Psoas muscle (tissue), 8 donors: ENCODE data around the gene PUM1. TPM values are rescaled to one million over a fixed set of nuclear protein-coding genes. Genes with fewer than 3 reads are reported as not detected.

Experiments
- ATAC-seq, 4 donors: fragments of 200-7000 bp; cut with Tn5 transposase; one replicate each; pipeline ENCODE4 v1.9.1; 2020; ENCODE audit warnings: moderate library complexity in 3 of 4, mild to moderate bottlenecking in 2 of 4
- DNase-seq, 2 donors: peaks; one replicate each; pipeline ENCODE4 v3.0.0-alpha.2; 2020
- H3K27ac ChIP-seq: fragments of 200-600 bp; one replicate; pipeline ENCODE4 v1.8.0; 2022
- H3K27me3 ChIP-seq, 3 donors: fragments of 200-600 bp in 1 of 3; one replicate each; pipeline versions ENCODE4 v1.6.1 to v1.8.0; 2013 to 2022; ENCODE audit warnings: low read length in 2 of 3, mild to moderate bottlenecking in 2 of 3, moderate library complexity in 1 of 3; ENCODE audit not compliant: insufficient read depth in 3 of 3
- H3K36me3 ChIP-seq, 2 donors: fragments of 200-600 bp in 1 of 2; one replicate each; pipeline versions ENCODE4 v1.6.1 to v1.8.0; 2013 to 2022; ENCODE audit warnings: low read depth in 1 of 2, mild to moderate bottlenecking in 1 of 2, moderate library complexity in 1 of 2; ENCODE audit not compliant: insufficient read depth in 1 of 2
- H3K4me1 ChIP-seq: fragments of 200-600 bp; one replicate; pipeline ENCODE4 v1.8.0; 2022
- H3K4me3 ChIP-seq: fragments of 200-600 bp; one replicate; pipeline ENCODE4 v1.8.0; 2022; ENCODE audit warnings: mild to moderate bottlenecking
- H3K9me3 ChIP-seq: fragments of 200-600 bp; one replicate; pipeline ENCODE4 v1.8.0; 2022
- CTCF ChIP-seq: fragments of 200-600 bp; IDR thresholded peaks from one replicate; pipeline ENCODE4 v1.8.0; 2022; ENCODE audit warnings: antibody characterized with exemption
- WGBS, 3 donors: extraction: QIAGEN DNeasy Blood & Tissue Kit; methylation state at CpG; one replicate each; pipeline versions ENCODE4 v1.1.6 to v1.1.7; 2013; 5-methylcytosine and 5-hydroxymethylcytosine counted together
- intact Hi-C, 2 donors: fragments of 100-400 bp; cut with DNase I; formaldehyde crosslinking; loops; one replicate each; pipeline versions ENCODE4 v1.11.0 to v1.14.2; 2022
- polyA plus RNA-seq, 3 donors: library from polyadenylated mRNA; stranded (reverse); fragments of 200-250 nt; gene quantifications; one replicate each; pipeline ENCODE4 v1.2.3, GENCODE V29; 2013
- total RNA-seq, 4 donors: library from RNA; stranded (reverse); fragmentation: NEBNext Ultra II Directional in 2 of 4; extraction: Animal tissue kit (Norgen Biotek cat#: 25700) in 2 of 4; gene quantifications; one replicate each; pipeline versions ENCODE4 v1.2.1 to v1.2.4, GENCODE V29; 2021 to 2023
- donor health status: healthy with polysubstance abuse.
- donor health status: DM: no; HTN: no; CAD: no; lungs with moderate emphysema.
- donor health status: Bipolar disorder and iron deficiency.
- donor health status: healthy.
- donor health status: DM: yes; HTN: yes; CAD: no.
- donor health status: DM: no; HTN: no; CAD: no.
- donor health status: DM: no; HTN: no; CAD: no.
- donor health status: DM: yes; HTN: yes; CAD: no.

The PUM1 gene
- total and polyA plus RNA-seq, 7 donors: 16.8 to 93.4 (median 80.0) TPM

- no peaks in the 10 kb centered on the region for H3K27me3 ChIP-seq
- no peak for TF ChIP-seq CTCF
- 82 to 93% (median 88%) methylated on average over 3 of the region's 3 CpGs for WGBS, 3 donors
- intact Hi-C loops: no loop called here
- H3K36me3 ChIP-seq: peaks cover 0 to 16% of the 10 kb centered on the region in 2 donors
- no peaks in the 10 kb centered on the region for H3K9me3 ChIP-seq
- peaks cover 4% of the 10 kb centered on the region for H3K4me1 ChIP-seq
- ATAC-seq: no peak
- H3K27ac ChIP-seq: no peak overlapping the region
- no peak for DNase-seq
- no peak overlapping the region for H3K4me3 ChIP-seq
Measured at GRCh38 chr1:30927448-30927847, 138.1 kb downstream of the PUM1 start.

DNA sequence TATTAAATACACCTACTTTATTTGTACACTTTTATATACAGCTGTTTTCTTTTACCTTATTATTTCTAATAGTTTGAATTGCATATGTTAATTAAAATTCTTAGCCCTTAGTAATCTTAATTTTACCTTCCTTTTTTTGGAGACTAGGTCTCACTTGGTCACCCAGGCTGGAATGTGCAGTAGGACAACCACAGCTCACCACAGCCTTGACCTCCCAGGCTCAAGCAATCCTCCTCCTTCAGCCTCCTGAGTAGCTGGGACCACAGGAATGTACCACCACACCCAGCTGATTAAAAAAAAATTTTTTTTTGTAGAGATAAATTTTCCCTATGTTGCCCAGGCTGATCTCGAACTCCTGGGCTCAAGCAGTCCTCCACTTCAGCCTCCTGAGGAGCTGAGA is 141.9 kb downstream of the PUM1 start:
- intact Hi-C loops: no loop called here
- Histone ChIP-seq H3K4me3 (no peak overlapping the region), H3K9me3 (no peaks in the 10 kb centered on the region), H3K27ac (no peak overlapping the region), H3K27me3 (no peaks in the 10 kb centered on the region), H3K36me3 (no peaks in the 10 kb centered on the region), H3K4me1 (no peaks in the 10 kb centered on the region)
- TF ChIP-seq CTCF: no peak
- ATAC-seq: no peak
- 89 to 94% (median 92%) methylated on average over 1 of the region's 1 CpG for WGBS, 3 donors
- DNase-seq: no peak

DNA sequence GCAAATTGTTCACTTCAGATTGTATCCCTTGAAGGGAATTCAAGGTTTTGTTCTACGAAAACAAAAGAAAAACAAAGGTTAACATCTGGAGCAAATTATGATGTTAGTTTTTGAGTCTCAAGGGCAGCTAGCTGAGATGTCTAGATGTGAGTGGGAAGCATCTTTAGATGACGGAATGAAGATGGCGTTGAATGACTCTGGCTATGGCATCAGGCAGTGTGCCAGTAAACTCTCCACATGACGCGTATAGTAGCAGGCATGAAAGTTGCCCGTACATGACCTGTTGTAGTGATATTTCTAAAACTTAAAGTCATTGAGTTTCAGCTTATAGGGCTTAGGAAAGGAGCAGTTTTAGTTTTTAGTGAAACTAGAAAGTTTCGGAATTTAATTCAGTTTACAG is 144.7 kb downstream of the PUM1 start:
- no peak for TF ChIP-seq CTCF
- Histone ChIP-seq H3K4me3 (no peak overlapping the region), H3K27me3 (no peaks in the 10 kb centered on the region), H3K36me3 (no peaks in the 10 kb centered on the region), H3K9me3 (no peaks in the 10 kb centered on the region), H3K4me1 (no peaks in the 10 kb centered on the region), H3K27ac (no peak overlapping the region)
- DNase-seq (no peak), ATAC-seq (no peak)
- 68 to 69% (median 68%) methylated on average over 7 of the region's 7 CpGs for WGBS, 3 donors
- intact Hi-C loops: no loop called here

DNA sequence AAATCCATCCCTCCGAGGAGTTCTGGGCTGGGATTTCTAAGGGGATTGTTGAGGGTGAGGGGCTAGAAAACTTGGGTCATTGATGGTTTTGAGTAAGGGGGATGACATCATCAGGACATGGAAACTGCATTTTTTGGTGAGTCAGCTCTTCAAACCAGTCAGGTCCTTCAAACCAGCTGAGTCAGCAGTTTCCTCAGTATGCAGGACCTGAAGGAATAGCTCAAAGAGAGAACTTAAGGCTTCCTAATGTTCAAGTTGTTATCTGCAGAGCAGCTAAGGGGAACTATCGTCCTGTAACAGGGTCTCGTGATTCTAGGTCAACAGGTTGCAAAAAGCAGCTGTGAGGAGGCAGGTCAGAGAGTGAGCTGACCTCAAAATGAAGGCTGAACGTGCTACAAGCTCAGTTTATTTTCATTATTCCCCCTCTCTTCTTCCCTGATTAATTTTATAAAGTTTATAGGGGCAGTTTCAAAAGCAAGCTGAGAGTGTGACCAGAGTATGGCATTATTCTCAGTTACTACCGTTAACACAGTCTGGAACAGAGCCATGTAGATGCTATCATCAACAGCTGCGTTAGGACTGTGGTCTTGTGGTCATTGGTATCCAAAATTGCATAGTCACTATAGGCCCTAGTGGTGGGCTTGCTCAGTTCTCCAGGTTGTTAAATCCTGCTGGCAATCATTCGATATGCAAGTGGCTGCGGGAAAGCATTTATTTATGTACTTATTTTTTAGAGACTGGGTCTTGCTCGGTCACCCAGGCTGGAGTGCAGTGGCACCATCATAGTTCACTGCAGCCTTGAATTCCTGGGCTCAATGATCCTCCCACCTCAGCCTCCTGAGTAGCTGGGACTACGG is 146.3 kb downstream of the PUM1 start:
- no peak for TF ChIP-seq CTCF
- 60 to 68% (median 65%) methylated on average over 10 of the region's 10 CpGs for WGBS, 3 donors
- DNase-seq (no peak), ATAC-seq (no peak)
- Histone ChIP-seq H3K4me1 (no peaks in the 10 kb centered on the region), H3K36me3 (no peaks in the 10 kb centered on the region), H3K9me3 (no peaks in the 10 kb centered on the region), H3K27ac (no peak overlapping the region), H3K27me3 (no peaks in the 10 kb centered on the region), H3K4me3 (no peak overlapping the region)
- intact Hi-C loops: no loop called here

GRCh38 chr1:30916296-30916695 is 149.2 kb downstream of the PUM1 start:
- H3K4me3 ChIP-seq: no peak overlapping the region
- intact Hi-C loops: no loop called here
- H3K9me3 ChIP-seq: no peaks in the 10 kb centered on the region
- H3K4me1 ChIP-seq: no peaks in the 10 kb centered on the region
- 88 to 92% (median 89%) methylated on average over 12 of the region's 12 CpGs for WGBS, 3 donors
- DNase-seq (no peak), ATAC-seq (no peak)
- no peaks in the 10 kb centered on the region for H3K27me3 ChIP-seq
- TF ChIP-seq CTCF: no peak
- no peaks in the 10 kb centered on the region for H3K36me3 ChIP-seq
- H3K27ac ChIP-seq: no peak overlapping the region
